PC-9 (cell line): Measurements from ENCODE around the gene MKNK2. TPM values are rescaled to one million over a fixed set of nuclear protein-coding genes. Genes with fewer than 3 reads are reported as not detected.
A peak's percentile ranks its signal among the peaks of the same experiment; 100 is the strongest.

Experiments used
- Bru-seq: library from RNA; stranded (reverse); fragments of 400-500 nt; gene quantifications from one replicate; lab custom pipeline; 2021; lab: Mats Ljungman, UMichigan
- BruChase-seq, 2 experiments: library from RNA; stranded (reverse); fragments of 400-500 nt; gene quantifications; one replicate each; lab custom pipeline; 2021; lab: Mats Ljungman, UMichigan
- BruUV-seq: library from RNA; stranded (reverse); fragments of 400-500 nt; replicated peaks from 2 replicates; lab custom pipeline; 2021; lab: Mats Ljungman, UMichigan
- CTCF ChIA-PET: fragments of 300-600 bp; sonication (Branson Sonifier 250); formaldehyde crosslinking; loops from one replicate; lab custom pipeline; 2022; ENCODE audit warnings: antibody characterized with exemption; lab: Charles Lee
- POLR2A ChIA-PET: fragments of 300-600 bp; sonication (Branson Sonifier 250); formaldehyde crosslinking; loops from one replicate; lab custom pipeline; 2022; ENCODE audit warnings: antibody characterized with exemption; ENCODE audit not compliant: unreplicated experiment; lab: Charles Lee
- DNase-seq, 2 experiments: peaks; one replicate each; pipeline versions ENCODE4 v3.0.0 to v3.0.0-alpha.2; 2015 to 2022; ENCODE audit warnings: mixed read lengths in 1 of 2
- H2AFZ ChIP-seq: fragments of 200-600 bp; sonication (generic); 2 replicates; pipeline ENCODE4 v1.8.1; 2017; ENCODE audit warnings: antibody characterized with exemption
- H3F3A ChIP-seq: fragments of 200-600 bp; sonication (generic); 2 replicates; pipeline ENCODE4 v1.8.1; 2017; ENCODE audit warnings: antibody characterized with exemption, mild to moderate bottlenecking, low read depth; ENCODE audit not compliant: insufficient read depth
- H3K27ac ChIP-seq: fragments of 200-600 bp; sonication (generic); 2 replicates; pipeline ENCODE4 v1.6.1; 2016; ENCODE audit warnings: mixed run types
- H3K27me3 ChIP-seq: fragments of 200-600 bp; sonication (generic); 2 replicates; pipeline ENCODE4 v1.6.1; 2016; ENCODE audit warnings: low read depth, mixed run types; ENCODE audit not compliant: insufficient read depth
- H3K36me3 ChIP-seq: fragments of 200-600 bp; sonication (generic); 2 replicates; pipeline ENCODE4 v1.6.1; 2016; ENCODE audit warnings: low read depth, mixed run types
- H3K4me1 ChIP-seq: fragments of 200-600 bp; sonication (generic); replicated peaks from 2 replicates; pipeline ENCODE4 v1.6.1; 2016; ENCODE audit warnings: mixed run types; ENCODE audit not compliant: insufficient read depth
- H3K4me2 ChIP-seq: fragments of 200-600 bp; sonication (generic); 2 replicates; pipeline ENCODE4 v1.6.1; 2017; ENCODE audit warnings: mixed run types
- H3K4me3 ChIP-seq: fragments of 200-600 bp; sonication (generic); 2 replicates; pipeline ENCODE4 v1.6.1; 2016; ENCODE audit warnings: mixed run types
- H3K79me2 ChIP-seq: fragments of 200-600 bp; sonication (generic); 2 replicates; pipeline ENCODE4 v1.6.1; 2017; ENCODE audit warnings: low read depth, mixed run types
- H3K9me2 ChIP-seq: fragments of 200-600 bp; sonication (generic); 2 replicates; pipeline ENCODE4 v1.8.1; 2017; ENCODE audit warnings: mild to moderate bottlenecking; ENCODE audit not compliant: insufficient read depth
- H3K9me3 ChIP-seq: fragments of 200-600 bp; sonication (generic); 2 replicates; pipeline ENCODE4 v1.8.1; 2016; ENCODE audit warnings: low read depth; ENCODE audit not compliant: insufficient read depth
- H4K20me1 ChIP-seq: fragments of 200-600 bp; sonication (generic); 2 replicates; pipeline ENCODE4 v1.8.1; 2017; ENCODE audit not compliant: insufficient read depth
- CTCF ChIP-seq: fragments of 200-600 bp; sonication (generic); conservative IDR thresholded peaks from 2 replicates; pipeline ENCODE4 v1.6.1; 2017; ENCODE audit warnings: mixed run types, antibody characterized with exemption, mild to moderate bottlenecking, moderate library complexity
- EZH2 ChIP-seq: fragments of 200-600 bp; sonication (generic); IDR thresholded peaks from 2 replicates; pipeline ENCODE4 v1.8.0; 2017; ENCODE audit warnings: antibody characterized with exemption, low read depth
- intact Hi-C: fragments of 100-400 bp; cut with micrococcal nuclease; formaldehyde crosslinking; loops from one replicate; pipeline ENCODE4 v1.10.0; 2022; ENCODE audit not compliant: unreplicated experiment
- long read RNA-seq: library from polyadenylated mRNA; stranded (forward); transcript quantifications from one replicate; pipeline ENCODE4 v2.0.0, GENCODE V29; 2022
- total RNA-seq: library from RNA; stranded (reverse); gene quantifications from 2 replicates; pipeline ENCODE4 v1.2.3, GENCODE V29; 2021

MKNK2 gene
- 132 and 166 TPM in 2 replicates for total RNA-seq
- Bru-seq, nascent RNA, result percentile 59 among the genes with signal in this experiment
- BruChase-seq, experiment 1, labeled RNA remaining after a 2-hour chase, result percentile 82 among the genes with signal in this experiment
- BruChase-seq, experiment 2, labeled RNA remaining after a 6-hour chase, result percentile 92 among the genes with signal in this experiment
- long read RNA-seq, transcript MKNK2-202 (14 exons, 1,744 nt), result major isoform, 28 of 199 reads
- long read RNA-seq, transcript MKNK2-201 (14 exons, 3,774 nt), result minor isoform, 20 of 199 reads
- long read RNA-seq, partial matches to known transcripts, result 11 of 199 reads
- long read RNA-seq, other reads (novel, unspliced or antisense), result 136 of 199 reads

DNA sequence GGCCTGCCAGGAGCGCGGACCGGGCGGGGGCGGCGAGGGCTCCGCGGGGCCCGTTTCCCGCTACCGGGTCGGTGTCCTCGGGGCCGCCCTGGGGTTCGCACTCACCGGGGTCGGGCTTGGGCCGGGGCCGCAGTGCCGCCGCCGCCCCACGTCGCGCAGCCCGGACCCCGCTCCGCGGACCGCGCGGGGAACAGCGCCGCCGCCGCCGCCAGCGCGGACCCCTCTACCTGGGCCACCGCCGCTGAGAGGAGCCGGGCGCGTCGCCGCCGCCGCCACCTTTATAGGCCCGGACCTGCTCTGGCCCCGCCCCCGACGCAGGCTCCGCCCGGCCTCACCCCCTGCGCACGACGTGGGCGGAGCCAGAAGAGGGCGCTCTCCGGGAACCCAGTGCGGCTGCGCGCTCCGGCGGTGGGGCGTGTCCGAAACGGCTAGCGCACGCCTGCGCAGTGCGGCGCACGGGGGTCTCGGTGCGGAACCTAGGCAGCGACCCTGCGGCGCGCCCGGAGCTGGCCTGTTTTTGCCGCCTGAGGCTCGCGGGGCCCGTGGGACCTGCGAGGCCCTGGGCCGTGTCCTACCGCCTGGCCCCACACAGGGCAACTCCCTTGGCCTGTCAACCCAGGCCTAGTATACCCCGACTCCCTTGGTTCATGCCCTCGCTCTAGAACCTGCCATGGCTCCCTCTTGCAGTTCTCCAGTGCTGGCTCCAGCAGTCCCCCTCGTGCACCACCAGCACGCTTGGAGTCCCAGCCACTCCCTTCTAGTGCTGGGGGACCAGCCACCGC lies at the start of gene MKNK2:
Gene MKNK2, minus strand, starts transcription at position 254 of the 782 bp plus-strand sequence. CDS start 393 bp downstream, outside the sequence.
- Histone ChIP-seq H3K27me3 (no peaks in the 10 kb centered on the region), H4K20me1 (peaks cover 36% of the 10 kb centered on the region), H3K4me1 (peaks cover 21% of the 10 kb centered on the region), H3K79me2 (peaks cover 43% of the 10 kb centered on the region), H3K9me3 (no peaks in the 10 kb centered on the region), H3K9me2 (no peaks in the 10 kb centered on the region), H3K4me3 (peak within 1 kb of the TSS; percentile 87), H3K4me2 (peak within 1 kb of the TSS; percentile 79), H3F3A (no peaks in the 10 kb centered on the region), H3K36me3 (no peaks in the 10 kb centered on the region), H3K27ac (peak within 1 kb of the TSS; percentile 55), H2AFZ (peak within 1 kb of the TSS; percentile 77)
- DNase-seq, result peak; percentile 46 to 84
- POLR2A ChIA-PET, result interaction anchor here (0.6 kb wide), 1 partner anchor 179 kb away, joined by 4 read pairs; no protein-coding TSS in a partner anchor
- intact Hi-C loops, result loop anchor here (2.0 kb wide), 1 partner anchor 22 kb away; no protein-coding TSS in a partner anchor
- no peak for TF ChIP-seq EZH2
- TF ChIP-seq CTCF, result peak; percentile 63
- no TSS peak for BruUV-seq
- CTCF ChIA-PET, result no interaction called here

DNA sequence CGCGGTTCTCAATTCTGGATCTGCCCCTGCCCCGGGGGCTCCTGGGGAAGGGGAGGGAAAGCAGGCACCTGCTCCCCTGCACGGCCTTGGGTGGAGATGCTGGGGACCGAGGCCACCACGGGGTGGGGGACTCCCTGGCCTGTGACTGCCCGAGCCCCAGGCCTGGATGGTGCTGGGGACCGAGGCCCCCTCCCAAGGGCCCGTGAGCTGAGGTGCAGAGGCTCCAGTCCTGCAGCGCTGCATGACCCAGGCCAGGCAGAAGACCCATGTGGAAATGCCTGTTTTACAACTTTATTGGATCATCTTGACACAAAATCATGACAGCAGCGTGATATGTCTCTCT lies 49.6 kb upstream of the MKNK2 start:
- Histone ChIP-seq H3K9me2 (no peaks in the 10 kb centered on the region), H3K4me3 (no peak overlapping the region), H3K4me1 (no peaks in the 10 kb centered on the region), H3K36me3 (no peaks in the 10 kb centered on the region), H3K27me3 (no peaks in the 10 kb centered on the region), H3K4me2 (no peak overlapping the region), H4K20me1 (no peaks in the 10 kb centered on the region), H3K27ac (no peak overlapping the region), H3F3A (no peaks in the 10 kb centered on the region), H3K79me2 (0 out of 2 replicates have a peak, but pooled peaks cover under 1% of the 10 kb centered on the region), H3K9me3 (no peaks in the 10 kb centered on the region), H2AFZ (no peak overlapping the region)
- ChIA-PET CTCF (no interaction called here), POLR2A (no interaction called here)
- TF ChIP-seq EZH2 (no peak), CTCF (no peak)
- no peak for DNase-seq
- intact Hi-C loops, result no loop called here
- BruUV-seq, result no TSS peak

GRCh38 chr19:2099937-2100718 lies 49.1 kb upstream of the MKNK2 start:
- Histone ChIP-seq H3K9me2 (no peaks in the 10 kb centered on the region), H3K79me2 (peaks cover 6% of the 10 kb centered on the region; the same call in 1 of the 2 replicates), H4K20me1 (no peaks in the 10 kb centered on the region), H3K27ac (no peak overlapping the region), H3K36me3 (no peaks in the 10 kb centered on the region), H3K4me1 (no peaks in the 10 kb centered on the region), H2AFZ (no peak overlapping the region), H3K27me3 (no peaks in the 10 kb centered on the region), H3K9me3 (no peaks in the 10 kb centered on the region), H3K4me3 (no peak overlapping the region), H3F3A (no peaks in the 10 kb centered on the region), H3K4me2 (no peak overlapping the region)
- ChIA-PET POLR2A (no interaction called here), CTCF (no interaction called here)
- intact Hi-C loops, result loop anchor here (10.0 kb wide), 1 partner anchor 55 kb away; the partner anchor contains the start of gene AP3D1
- TF ChIP-seq EZH2 (no peak), CTCF (no peak)
- no TSS peak for BruUV-seq
- no peak for DNase-seq
